Peyer's patch (tissue), 4 donors: Measurements from ENCODE around the gene SPRR5.

Experiments used
- CTCF ChIP-seq, 6 experiments: fragments of 450-650 bp in 4 of 6; fragments of 200-600 bp in 2 of 6; sonication (generic) in 1 of 6; IDR thresholded peaks; one replicate each; pipeline ENCODE4 v1.5.1; 2017 to 2019; ENCODE audit warnings: antibody characterized with exemption in 6 of 6, mild to moderate bottlenecking in 3 of 6, moderate library complexity in 1 of 6
- POLR2A ChIP-seq, 2 donors: fragments of 450-650 bp; IDR thresholded peaks; one replicate each; pipeline ENCODE4 v1.5.1; 2017; ENCODE audit warnings: antibody characterized with exemption in 2 of 2, mild to moderate bottlenecking in 2 of 2, moderate library complexity in 2 of 2

GRCh38 chr1:152970495-152970894 lies 23.5 kb downstream of the SPRR5 start, which contains the start of gene SPRR4:
- TF ChIP-seq POLR2A (IDR thresholded peaks at IDR 0.05) (no peak), CTCF (IDR thresholded peaks at IDR 0.05) (no peak)
